Mesenchymal stem cell (in vitro differentiated cells and primary cell): Measurements from ENCODE around the gene IGSF8.

Experiments
- DNase-seq: peaks from one replicate; pipeline ENCODE4 v3.0.0-alpha.2; 2013
- H2AFZ ChIP-seq: one replicate; pipeline ENCODE4 v1.6.1; 2013; ENCODE audit warnings: low read depth, mild to moderate bottlenecking, control low read depth, inconsistent platforms, low read length, moderate library complexity
- H2AK5ac ChIP-seq: 2 replicates; pipeline ENCODE4 v1.6.1; 2013; ENCODE audit warnings: low read length, moderate library complexity, mild to moderate bottlenecking, inconsistent platforms; ENCODE audit not compliant: severe bottlenecking
- H2BK120ac ChIP-seq: one replicate; pipeline ENCODE4 v1.6.1; 2013; ENCODE audit warnings: low read depth, mild to moderate bottlenecking, inconsistent platforms, low read length, moderate library complexity
- H2BK12ac ChIP-seq, 2 experiments: one replicate each; pipeline ENCODE4 v1.6.1; 2013; ENCODE audit warnings: inconsistent platforms in 2 of 2, low read length in 2 of 2, mild to moderate bottlenecking in 2 of 2, moderate library complexity in 2 of 2, control low read depth in 1 of 2
- H2BK15ac ChIP-seq: one replicate; pipeline ENCODE4 v1.6.1; 2013; ENCODE audit warnings: mild to moderate bottlenecking, low read depth, inconsistent platforms; ENCODE audit not compliant: poor library complexity, severe bottlenecking
- H2BK5ac ChIP-seq: 2 replicates; pipeline ENCODE4 v1.6.1; 2013; ENCODE audit warnings: low read depth, mild to moderate bottlenecking, low read length, control low read depth, inconsistent platforms; ENCODE audit not compliant: poor library complexity, severe bottlenecking
- H3K14ac ChIP-seq, 2 experiments: one replicate each; pipeline ENCODE4 v1.6.1; 2013; ENCODE audit warnings: inconsistent platforms in 2 of 2, low read length in 2 of 2, control low read depth in 1 of 2, mild to moderate bottlenecking in 1 of 2, moderate library complexity in 1 of 2
- H3K18ac ChIP-seq, 2 experiments: one replicate each; pipeline ENCODE4 v1.6.1; 2013; ENCODE audit warnings: inconsistent platforms in 2 of 2, low read length in 2 of 2, control low read depth in 1 of 2, low read depth in 1 of 2, mild to moderate bottlenecking in 1 of 2
- H3K23ac ChIP-seq, 2 experiments: one replicate each; pipeline ENCODE4 v1.6.1; 2013; ENCODE audit warnings: inconsistent platforms in 2 of 2, low read length in 2 of 2, mild to moderate bottlenecking in 2 of 2, moderate library complexity in 2 of 2, control low read depth in 1 of 2
- H3K27ac ChIP-seq: 2 replicates; pipeline ENCODE4 v1.5.1; 2013; ENCODE audit warnings: mild to moderate bottlenecking, moderate library complexity, low read length, control low read depth, inconsistent platforms; ENCODE audit not compliant: poor library complexity, severe bottlenecking
- H3K27me3 ChIP-seq, 2 experiments: 2 replicates each; pipeline versions ENCODE4 v1.6.1 to v1.7.0; 2013; ENCODE audit warnings: low read length in 2 of 2, mild to moderate bottlenecking in 2 of 2, moderate library complexity in 2 of 2, control low read depth in 1 of 2, inconsistent platforms in 1 of 2; ENCODE audit not compliant: control insufficient read depth in 1 of 2, insufficient read depth in 1 of 2
- H3K36me3 ChIP-seq, 2 experiments: 2 replicates each; pipeline versions ENCODE4 v1.6.1 to v1.7.0; 2013; ENCODE audit warnings: low read length in 2 of 2, control low read depth in 1 of 2, inconsistent platforms in 1 of 2, low read depth in 1 of 2, mild to moderate bottlenecking in 1 of 2; ENCODE audit not compliant: insufficient read depth in 2 of 2, control insufficient read depth in 1 of 2
- H3K4ac ChIP-seq, 2 experiments: one replicate each; pipeline ENCODE4 v1.6.1; 2013; ENCODE audit warnings: inconsistent platforms in 2 of 2, low read length in 2 of 2, mild to moderate bottlenecking in 2 of 2, moderate library complexity in 2 of 2, control low read depth in 1 of 2, low read depth in 1 of 2
- H3K4me1 ChIP-seq: 2 replicates; pipeline ENCODE4 v1.6.1; 2013; ENCODE audit warnings: low read depth, low read length, control low read depth; ENCODE audit not compliant: control insufficient read depth, insufficient read depth
- H3K4me2 ChIP-seq: 2 replicates; pipeline ENCODE4 v1.6.1; 2013; ENCODE audit warnings: low read length, mild to moderate bottlenecking, inconsistent platforms; ENCODE audit not compliant: poor library complexity, severe bottlenecking
- H3K4me3 ChIP-seq, 2 experiments: 2 replicates each; pipeline versions ENCODE4 v1.5.1 to v1.7.0; 2013; ENCODE audit warnings: low read length in 2 of 2, mild to moderate bottlenecking in 2 of 2, control low read depth in 1 of 2, low read depth in 1 of 2; ENCODE audit not compliant: insufficient read depth in 1 of 2
- H3K79me1 ChIP-seq: replicated peaks from 2 replicates; pipeline ENCODE4 v1.6.1; 2013; ENCODE audit warnings: mild to moderate bottlenecking, control low read depth, low read length, inconsistent platforms; ENCODE audit not compliant: poor library complexity, severe bottlenecking
- H3K9ac ChIP-seq: 2 replicates; pipeline ENCODE4 v1.7.0; 2013; ENCODE audit warnings: mild to moderate bottlenecking, low read length, moderate library complexity
- H3K9me3 ChIP-seq: 2 replicates; pipeline ENCODE4 v1.7.0; 2013; ENCODE audit warnings: mild to moderate bottlenecking, low read length; ENCODE audit not compliant: control insufficient read depth
- H4K8ac ChIP-seq: one replicate; pipeline ENCODE4 v1.6.1; 2013; ENCODE audit warnings: inconsistent platforms, mild to moderate bottlenecking, low read length, moderate library complexity
- H4K91ac ChIP-seq: one replicate; pipeline ENCODE4 v1.6.1; 2013; ENCODE audit warnings: mild to moderate bottlenecking, low read length, inconsistent platforms
- WGBS: methylation state at CpG from one replicate; pipeline ENCODE4 v1.1.7; 2013; ENCODE audit warnings: mixed read lengths; 5-methylcytosine and 5-hydroxymethylcytosine counted together

The IGSF8 gene

DNA sequence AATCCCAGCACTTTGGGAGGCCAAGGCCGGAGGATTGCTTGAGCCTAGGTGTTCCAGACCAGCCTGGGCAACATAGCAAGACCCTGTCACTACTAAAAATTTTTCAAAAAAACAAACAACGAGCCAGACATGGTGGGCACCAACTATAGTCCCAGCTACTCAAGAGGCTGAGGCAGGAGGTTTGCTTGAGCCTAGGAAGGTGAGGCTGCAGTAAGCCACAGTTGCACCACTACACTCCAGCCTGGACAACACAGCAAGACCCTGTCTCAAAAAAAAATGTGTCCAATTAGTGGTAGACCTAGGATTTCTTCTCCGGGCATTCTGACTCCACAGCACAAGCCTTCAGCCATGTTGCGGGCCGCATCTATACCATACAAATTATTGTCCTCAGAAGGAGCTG, 6.7 kb upstream of the IGSF8 start:
- no peak overlapping the region for H3K4ac ChIP-seq
- no peak overlapping the region for H4K8ac ChIP-seq
- H3K4me1 ChIP-seq = peaks cover 31% of the 10 kb centered on the region
- DNase-seq = no peak
- peaks cover 26 to 40% of the 10 kb centered on the region in 2 experiments for H3K27me3 ChIP-seq
- H3K36me3 ChIP-seq = no peaks in the 10 kb centered on the region
- no peak overlapping the region for H2BK15ac ChIP-seq
- H2BK120ac ChIP-seq = no peak overlapping the region
- H3K23ac ChIP-seq = no peak overlapping the region
- no peak overlapping the region for H3K4me2 ChIP-seq
- H3K14ac ChIP-seq = no peak overlapping the region
- H3K9ac ChIP-seq = no peak overlapping the region
- H2AFZ ChIP-seq = no peak overlapping the region
- H3K79me1 ChIP-seq = no peaks in the 10 kb centered on the region
- H3K27ac ChIP-seq = no peak overlapping the region
- H2BK5ac ChIP-seq = no peak overlapping the region
- H2AK5ac ChIP-seq = no peak overlapping the region
- no peak overlapping the region for H3K4me3 ChIP-seq
- H4K91ac ChIP-seq = no peak overlapping the region
- 98% methylated on average over 4 of the region's 5 CpGs for WGBS
- H3K9me3 ChIP-seq = no peaks in the 10 kb centered on the region
- H2BK12ac ChIP-seq = no peak overlapping the region
- no peak overlapping the region for H3K18ac ChIP-seq

DNA sequence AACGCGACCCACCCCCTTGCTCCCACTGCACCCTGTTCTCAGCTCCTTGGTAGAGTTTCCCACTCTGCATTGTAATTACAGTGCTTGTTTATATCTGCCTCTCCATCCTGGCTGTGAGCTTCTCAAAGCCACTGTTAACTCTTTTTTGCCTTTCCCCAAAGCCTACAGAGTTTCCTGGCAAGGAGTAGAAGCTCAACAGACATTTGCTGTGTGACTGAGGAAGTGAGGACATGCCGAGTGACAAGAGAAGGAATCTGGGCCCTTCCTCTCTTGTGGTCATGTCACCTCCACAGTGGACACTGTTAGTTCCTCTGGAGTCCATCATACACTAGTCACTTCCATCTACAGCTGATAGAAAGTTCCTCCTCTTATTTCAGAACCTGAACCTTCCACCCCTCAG, 6.1 kb upstream of the IGSF8 start:
- no peaks in the 10 kb centered on the region for H3K79me1 ChIP-seq
- no peak overlapping the region for H2BK12ac ChIP-seq
- no peak overlapping the region for H2BK15ac ChIP-seq
- DNase-seq = no peak
- WGBS = 76% methylated on average over 3 of the region's 3 CpGs
- H3K27ac ChIP-seq = no peak overlapping the region
- no peak overlapping the region for H3K23ac ChIP-seq
- no peak overlapping the region for H2AK5ac ChIP-seq
- H3K4ac ChIP-seq = no peak overlapping the region
- no peak overlapping the region for H2AFZ ChIP-seq
- H3K36me3 ChIP-seq = no peaks in the 10 kb centered on the region
- H4K91ac ChIP-seq = no peak overlapping the region
- H3K4me2 ChIP-seq = no peak overlapping the region
- H3K14ac ChIP-seq = no peak overlapping the region
- no peak overlapping the region for H3K4me3 ChIP-seq
- no peak overlapping the region for H2BK5ac ChIP-seq
- H3K4me1 ChIP-seq = peaks cover 29% of the 10 kb centered on the region
- peak overlapping the region in 1 of 2 experiments; percentile 49 for H3K18ac ChIP-seq
- H3K27me3 ChIP-seq = peaks cover 25 to 33% of the 10 kb centered on the region in 2 experiments
- no peak overlapping the region for H2BK120ac ChIP-seq
- H4K8ac ChIP-seq = no peak overlapping the region
- no peak overlapping the region for H3K9ac ChIP-seq
- H3K9me3 ChIP-seq = no peaks in the 10 kb centered on the region

DNA sequence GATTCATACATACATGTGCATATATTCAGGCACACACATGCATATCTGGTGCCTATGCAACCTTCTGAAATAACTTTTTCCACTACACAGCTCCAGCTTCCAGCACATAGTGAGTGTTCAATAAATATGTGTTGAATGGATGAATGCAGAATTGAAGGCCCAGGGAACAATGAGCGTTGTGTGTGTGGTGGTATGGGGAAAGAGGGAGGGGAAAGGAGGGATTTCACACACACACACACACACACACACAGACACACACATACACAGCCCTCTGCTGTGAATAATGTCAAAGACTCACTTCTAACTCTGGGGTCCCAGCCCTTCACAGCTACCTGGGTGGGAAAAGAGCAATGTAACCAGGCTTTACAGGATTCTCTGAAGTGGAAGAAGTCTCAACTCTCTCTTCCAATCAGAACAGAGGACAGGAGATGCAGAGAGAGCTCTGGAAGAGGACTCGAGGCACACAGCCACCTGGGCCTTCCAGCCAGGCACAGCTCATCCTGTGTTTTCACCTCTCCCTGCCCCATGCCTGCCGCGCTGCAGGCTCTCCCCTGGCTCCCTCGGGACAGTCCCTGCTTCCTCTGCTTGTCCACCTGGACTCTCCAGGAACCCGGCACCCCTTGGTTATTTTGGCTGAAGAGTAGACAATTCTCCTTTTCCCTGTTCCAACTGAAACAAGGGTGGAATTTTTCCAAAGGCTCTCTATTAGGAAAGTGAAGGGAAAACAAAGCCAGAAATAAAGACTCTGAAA, 5.4 kb upstream of the IGSF8 start:
- Histone ChIP-seq H3K4me3 (no peak overlapping the region), H3K9ac (no peak overlapping the region), H3K27ac (no peak overlapping the region), H3K36me3 (no peaks in the 10 kb centered on the region), H2BK120ac (no peak overlapping the region), H2BK15ac (no peak overlapping the region), H2BK12ac (peak overlapping the region in 1 of 2 experiments; percentile 37), H2AK5ac (no peak overlapping the region), H3K14ac (peak overlapping the region in 1 of 2 experiments; percentile 68), H3K4me2 (no peak overlapping the region), H3K79me1 (no peaks in the 10 kb centered on the region), H4K91ac (no peak overlapping the region), H4K8ac (no peak overlapping the region), H3K4ac (no peak overlapping the region), H2BK5ac (no peak overlapping the region), H2AFZ (no peak overlapping the region), H3K9me3 (no peaks in the 10 kb centered on the region), H3K4me1 (peaks cover 27% of the 10 kb centered on the region), H3K18ac (peak overlapping the region in 1 of 2 experiments; percentile 28), H3K23ac (no peak overlapping the region), H3K27me3 (peaks cover 25 to 31% of the 10 kb centered on the region in 2 experiments)
- 38% methylated on average over 5 of the region's 6 CpGs for WGBS
- no peak for DNase-seq

DNA sequence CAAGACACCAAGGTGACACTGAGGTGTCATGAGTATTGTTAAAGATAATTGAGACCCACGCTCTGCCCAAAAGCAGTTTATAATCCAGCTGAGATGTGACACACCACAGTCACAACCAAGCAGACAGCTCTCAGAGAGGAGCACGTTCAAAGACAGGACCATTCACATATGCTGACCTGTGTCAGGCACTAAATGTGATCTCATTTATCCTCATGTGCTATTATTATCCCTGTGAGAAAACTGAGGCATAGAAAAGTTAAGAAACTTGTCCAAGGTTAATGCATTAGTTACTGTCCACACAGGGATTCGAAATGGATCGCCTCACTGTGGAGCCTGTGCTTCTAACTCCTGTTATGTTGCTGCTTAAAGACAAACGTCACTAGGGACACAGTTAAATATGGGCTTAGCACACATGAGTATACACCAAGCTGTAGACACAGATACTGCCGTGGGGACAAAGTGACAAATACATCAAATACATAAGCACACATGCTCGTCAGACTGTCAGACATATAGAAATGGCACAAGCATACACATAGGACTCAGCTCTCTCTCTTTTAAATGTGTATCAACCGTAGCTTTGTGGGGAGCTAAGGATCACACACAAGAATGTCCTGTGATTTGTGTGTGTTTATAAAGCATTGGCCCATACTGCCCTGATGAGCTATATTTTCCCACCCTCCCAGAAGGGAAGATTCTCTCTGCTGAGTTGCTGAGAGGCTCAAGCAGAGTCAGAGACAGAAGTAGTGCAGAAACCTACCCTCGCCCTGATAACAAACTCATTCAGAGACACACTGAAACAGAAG, 3.5 kb upstream of the IGSF8 start:
- no peaks in the 10 kb centered on the region for H3K9me3 ChIP-seq
- no peak overlapping the region for H3K27ac ChIP-seq
- no peaks in the 10 kb centered on the region for H3K36me3 ChIP-seq
- H3K27me3 ChIP-seq = peaks cover 16 to 22% of the 10 kb centered on the region in 2 experiments
- peak overlapping the region; percentile 78 for H3K9ac ChIP-seq
- H3K4me1 ChIP-seq = peaks cover 37% of the 10 kb centered on the region
- H2BK5ac ChIP-seq = no peak overlapping the region
- no peak overlapping the region for H4K8ac ChIP-seq
- peak overlapping the region in 1 of 2 experiments; percentile 40 for H2BK12ac ChIP-seq
- H4K91ac ChIP-seq = no peak overlapping the region
- H3K4me2 ChIP-seq = no peak overlapping the region
- H3K4me3 ChIP-seq = no peak overlapping the region
- no peak overlapping the region for H3K18ac ChIP-seq
- no peak overlapping the region for H2BK15ac ChIP-seq
- no peak overlapping the region for H2BK120ac ChIP-seq
- H3K14ac ChIP-seq = no peak overlapping the region
- 55% methylated on average over 6 of the region's 9 CpGs for WGBS
- peak; percentile 91 for DNase-seq
- H3K4ac ChIP-seq = no peak overlapping the region
- H3K79me1 ChIP-seq = peaks cover 7% of the 10 kb centered on the region
- no peak overlapping the region for H2AFZ ChIP-seq
- H2AK5ac ChIP-seq = no peak overlapping the region
- H3K23ac ChIP-seq = no peak overlapping the region
